Measurements from ENCODE around the gene NR2E3.
"Not testable (repeated sequence)": the region's sequence is repeated elsewhere in the genome, so short reads cannot be mapped to it uniquely, and the experiment has no call there.

NR2E3 gene

GRCh38 chr15:71830981-71831380 lies 20.6 kb downstream of the NR2E3 start:
- no peaks in the 10 kb centered on the region for H3K4me1 ChIP-seq (ENCODE audit: control insufficient read depth in 5 of 5, insufficient read depth in 5 of 5, low read length in 5 of 5)
- no peak overlapping the region for H3K27ac ChIP-seq (ENCODE audit: low read depth, low read length)
- H3K27me3 ChIP-seq (ENCODE audit: control insufficient read depth in 5 of 5, insufficient read depth in 4 of 5, low read length in 5 of 5), result no peaks in the 10 kb centered on the region
- no peaks in the 10 kb centered on the region for H3K9me3 ChIP-seq (ENCODE audit: control insufficient read depth in 5 of 5, low read length in 5 of 5)
- peaks cover 29 to 44% (median 39%) of the 10 kb centered on the region in 5 donors for H3K36me3 ChIP-seq (ENCODE audit: control insufficient read depth in 5 of 5, insufficient read depth in 5 of 5, low read length in 5 of 5)
- H3K9ac ChIP-seq (ENCODE audit: low read length in 5 of 5), result no peak overlapping the region
- H3K4me3 ChIP-seq (ENCODE audit: low read depth in 1 of 5, low read length in 5 of 5), result no peak overlapping the region

GRCh38 chr15:71841563-71841962 lies 31.2 kb downstream of the NR2E3 start:
- H3K9ac ChIP-seq (ENCODE audit: low read length in 5 of 5), result no peak overlapping the region
- H3K9me3 ChIP-seq (ENCODE audit: control insufficient read depth in 5 of 5, low read length in 5 of 5), result no peaks in the 10 kb centered on the region
- H3K4me1 ChIP-seq (ENCODE audit: control insufficient read depth in 5 of 5, insufficient read depth in 5 of 5, low read length in 5 of 5), result peaks cover 0 to 16% (median 0%) of the 10 kb centered on the region in 5 donors
- no peaks in the 10 kb centered on the region for H3K27me3 ChIP-seq (ENCODE audit: control insufficient read depth in 5 of 5, insufficient read depth in 4 of 5, low read length in 5 of 5)
- H3K4me3 ChIP-seq (ENCODE audit: low read depth in 1 of 5, low read length in 5 of 5), result no peak overlapping the region
- peaks cover 17 to 30% (median 26%) of the 10 kb centered on the region in 5 donors for H3K36me3 ChIP-seq (ENCODE audit: control insufficient read depth in 5 of 5, insufficient read depth in 5 of 5, low read length in 5 of 5)
- no peak overlapping the region for H3K27ac ChIP-seq (ENCODE audit: low read depth, low read length)

GRCh38 chr15:71844916-71845315 lies 34.6 kb downstream of the NR2E3 start:
- Histone ChIP-seq H3K9ac (ENCODE audit: low read length in 5 of 5) (no peak overlapping the region), H3K27me3 (ENCODE audit: control insufficient read depth in 5 of 5, insufficient read depth in 4 of 5, low read length in 5 of 5) (no peaks in the 10 kb centered on the region), H3K36me3 (ENCODE audit: control insufficient read depth in 5 of 5, insufficient read depth in 5 of 5, low read length in 5 of 5) (peaks cover 33 to 56% (median 55%) of the 10 kb centered on the region in 5 donors), H3K4me3 (ENCODE audit: low read depth in 1 of 5, low read length in 5 of 5) (no peak overlapping the region), H3K9me3 (ENCODE audit: control insufficient read depth in 5 of 5, low read length in 5 of 5) (no peaks in the 10 kb centered on the region), H3K4me1 (ENCODE audit: control insufficient read depth in 5 of 5, insufficient read depth in 5 of 5, low read length in 5 of 5) (peaks cover 0 to 13% (median 0%) of the 10 kb centered on the region in 5 donors), H3K27ac (ENCODE audit: low read depth, low read length) (no peak overlapping the region)

- no peak overlapping the region for H3K4me3 ChIP-seq (ENCODE audit: low read depth in 1 of 5, low read length in 5 of 5)
- H3K9me3 ChIP-seq (ENCODE audit: control insufficient read depth in 5 of 5, low read length in 5 of 5), result no peaks in the 10 kb centered on the region
- H3K4me1 ChIP-seq (ENCODE audit: control insufficient read depth in 5 of 5, insufficient read depth in 5 of 5, low read length in 5 of 5), result no peaks in the 10 kb centered on the region
- peaks cover 35 to 46% (median 40%) of the 10 kb centered on the region in 5 donors for H3K36me3 ChIP-seq (ENCODE audit: control insufficient read depth in 5 of 5, insufficient read depth in 5 of 5, low read length in 5 of 5)
- no peak overlapping the region for H3K27ac ChIP-seq (ENCODE audit: low read depth, low read length)
- no peaks in the 10 kb centered on the region for H3K27me3 ChIP-seq (ENCODE audit: control insufficient read depth in 5 of 5, insufficient read depth in 4 of 5, low read length in 5 of 5)
- H3K9ac ChIP-seq (ENCODE audit: low read length in 5 of 5), result no peak overlapping the region
Observed at GRCh38 chr15:71853543-71853942, 43.2 kb downstream of the NR2E3 start.

- H3K27me3 ChIP-seq (ENCODE audit: control insufficient read depth in 5 of 5, insufficient read depth in 4 of 5, low read length in 5 of 5); H3K9me3 ChIP-seq (ENCODE audit: control insufficient read depth in 5 of 5, low read length in 5 of 5); H3K9ac ChIP-seq (ENCODE audit: low read length in 5 of 5); H3K27ac ChIP-seq (ENCODE audit: low read depth, low read length); H3K4me3 ChIP-seq (ENCODE audit: low read depth in 1 of 5, low read length in 5 of 5); H3K4me1 ChIP-seq (ENCODE audit: control insufficient read depth in 5 of 5, insufficient read depth in 5 of 5, low read length in 5 of 5): not testable (repeated sequence)
- peaks cover 17 to 36% (median 19%) of the 10 kb centered on the region in 5 donors for H3K36me3 ChIP-seq (ENCODE audit: control insufficient read depth in 5 of 5, insufficient read depth in 5 of 5, low read length in 5 of 5)
Observed at GRCh38 chr15:71858232-71858631, 47.9 kb downstream of the NR2E3 start.

All from subcutaneous abdominal adipose tissue (tissue), 5 donors.